Measurements from ENCODE around the gene GAST. TPM values are rescaled to one million over a fixed set of nuclear protein-coding genes. Genes with fewer than 3 reads are reported as not detected.

The GAST gene
- total RNA-seq, 1 donor from 2014 or later: not detected

GRCh38 chr17:41740506-41740905, 28.4 kb downstream of the GAST start:
- Histone ChIP-seq H3K9ac (ENCODE audit: low read length) (no peak overlapping the region), H3K9me3 (ENCODE audit: insufficient read depth, low read depth, low read length) (no peaks in the 10 kb centered on the region), H3K79me2 (ENCODE audit: insufficient read depth, low read length) (no peaks in the 10 kb centered on the region), H3K27me3 (ENCODE audit: insufficient read depth, low read length) (peaks cover 17% of the 10 kb centered on the region), H3K4me3 (ENCODE audit: insufficient read depth, low read depth, low read length) (no peak overlapping the region), H4K20me1 (ENCODE audit: insufficient read depth, low read length) (no peaks in the 10 kb centered on the region), H3K36me3 (ENCODE audit: insufficient read depth, low read length) (no peaks in the 10 kb centered on the region), H3K27ac (ENCODE audit: low read depth, low read length) (no peak overlapping the region), H3K4me2 (ENCODE audit: low read length) (no peak overlapping the region), H2AFZ (ENCODE audit: low read depth, low read length) (no peak overlapping the region), H3K4me1 (ENCODE audit: insufficient read depth, low read length) (peaks cover 10% of the 10 kb centered on the region)
- TF ChIP-seq, protein P1, sequence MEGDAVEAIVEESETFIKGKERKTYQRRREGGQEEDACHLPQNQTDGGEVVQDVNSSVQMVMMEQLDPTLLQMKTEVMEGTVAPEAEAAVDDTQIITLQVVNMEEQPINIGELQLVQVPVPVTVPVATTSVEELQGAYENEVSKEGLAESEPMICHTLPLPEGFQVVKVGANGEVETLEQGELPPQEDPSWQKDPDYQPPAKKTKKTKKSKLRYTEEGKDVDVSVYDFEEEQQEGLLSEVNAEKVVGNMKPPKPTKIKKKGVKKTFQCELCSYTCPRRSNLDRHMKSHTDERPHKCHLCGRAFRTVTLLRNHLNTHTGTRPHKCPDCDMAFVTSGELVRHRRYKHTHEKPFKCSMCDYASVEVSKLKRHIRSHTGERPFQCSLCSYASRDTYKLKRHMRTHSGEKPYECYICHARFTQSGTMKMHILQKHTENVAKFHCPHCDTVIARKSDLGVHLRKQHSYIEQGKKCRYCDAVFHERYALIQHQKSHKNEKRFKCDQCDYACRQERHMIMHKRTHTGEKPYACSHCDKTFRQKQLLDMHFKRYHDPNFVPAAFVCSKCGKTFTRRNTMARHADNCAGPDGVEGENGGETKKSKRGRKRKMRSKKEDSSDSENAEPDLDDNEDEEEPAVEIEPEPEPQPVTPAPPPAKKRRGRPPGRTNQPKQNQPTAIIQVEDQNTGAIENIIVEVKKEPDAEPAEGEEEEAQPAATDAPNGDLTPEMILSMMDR (IDR thresholded peaks at IDR 0.05; ENCODE audit: insufficient read depth, low read depth, low read length): no peak
- TF ChIP-seq EZH2 (IDR thresholded peaks at IDR 0.05; ENCODE audit: insufficient read depth, low read length): no peak
- no peak overlapping the region for H3K27ac Mint-ChIP-seq (ENCODE audit: unreplicated experiment)
- DNase-seq (ENCODE audit: low read depth) (no peak), FAIRE-seq (no peak)
- no peaks in the 10 kb centered on the region for H3K4me1 Mint-ChIP-seq (ENCODE audit: low read depth, unreplicated experiment)
- no peaks in the 10 kb centered on the region for H3K36me3 Mint-ChIP-seq (ENCODE audit: low read depth, unreplicated experiment)
- peaks cover 22% of the 10 kb centered on the region for H3K27me3 Mint-ChIP-seq (ENCODE audit: low read depth, unreplicated experiment)
- no peaks in the 10 kb centered on the region for H3K9me3 Mint-ChIP-seq (ENCODE audit: unreplicated experiment)
- no peak overlapping the region for H3K4me3 Mint-ChIP-seq (ENCODE audit: unreplicated experiment)

GRCh38 chr17:41741709-41742108, 29.6 kb downstream of the GAST start:
- H3K4me3 Mint-ChIP-seq (ENCODE audit: unreplicated experiment): no peak overlapping the region
- no peaks in the 10 kb centered on the region for H3K9me3 Mint-ChIP-seq (ENCODE audit: unreplicated experiment)
- no peak overlapping the region for H3K4me3 ChIP-seq (ENCODE audit: insufficient read depth, low read depth, low read length)
- peaks cover 3% of the 10 kb centered on the region for H3K36me3 Mint-ChIP-seq (ENCODE audit: low read depth, unreplicated experiment)
- DNase-seq (ENCODE audit: low read depth) (no peak), FAIRE-seq (no peak)
- TF ChIP-seq, protein P1 (IDR thresholded peaks at IDR 0.05; ENCODE audit: insufficient read depth, low read depth, low read length): no peak
- no peak for TF ChIP-seq EZH2 (IDR thresholded peaks at IDR 0.05; ENCODE audit: insufficient read depth, low read length)
- H3K9me3 ChIP-seq (ENCODE audit: insufficient read depth, low read depth, low read length): no peaks in the 10 kb centered on the region
- H3K36me3 ChIP-seq (ENCODE audit: insufficient read depth, low read length): no peaks in the 10 kb centered on the region
- H3K27me3 ChIP-seq (ENCODE audit: insufficient read depth, low read length): peaks cover 9% of the 10 kb centered on the region
- H3K27ac ChIP-seq (ENCODE audit: low read depth, low read length): no peak overlapping the region
- no peak overlapping the region for H3K27ac Mint-ChIP-seq (ENCODE audit: unreplicated experiment)
- H3K79me2 ChIP-seq (ENCODE audit: insufficient read depth, low read length): no peaks in the 10 kb centered on the region
- H4K20me1 ChIP-seq (ENCODE audit: insufficient read depth, low read length): no peaks in the 10 kb centered on the region
- no peaks in the 10 kb centered on the region for H3K4me1 Mint-ChIP-seq (ENCODE audit: low read depth, unreplicated experiment)
- H3K4me2 ChIP-seq (ENCODE audit: low read length): no peak overlapping the region
- no peak overlapping the region for H3K9ac ChIP-seq (ENCODE audit: low read length)
- no peak overlapping the region for H2AFZ ChIP-seq (ENCODE audit: low read depth, low read length)
- peaks cover 18% of the 10 kb centered on the region for H3K27me3 Mint-ChIP-seq (ENCODE audit: low read depth, unreplicated experiment)
- peaks cover 10% of the 10 kb centered on the region for H3K4me1 ChIP-seq (ENCODE audit: insufficient read depth, low read length)

DNA sequence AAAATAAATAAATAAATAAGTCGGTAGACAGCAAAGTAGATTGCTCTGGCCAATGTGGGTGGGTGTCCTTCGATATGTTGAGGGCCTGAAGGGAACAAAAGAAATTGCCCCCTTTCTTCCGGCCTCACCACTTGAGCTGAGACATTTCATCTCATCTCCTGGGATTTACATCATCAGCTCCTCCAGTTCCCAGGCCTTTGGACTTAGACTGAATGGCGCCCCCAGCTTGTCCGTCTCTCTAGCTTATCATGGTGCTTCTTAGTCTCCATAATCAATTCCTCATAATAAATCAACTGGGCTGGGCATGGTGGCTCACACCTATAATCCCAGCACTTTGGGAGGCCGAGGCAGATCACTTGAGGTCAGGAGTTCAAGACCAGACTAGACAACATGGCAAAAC, 36.1 kb downstream of the GAST start:
- Histone ChIP-seq H3K4me3 (ENCODE audit: insufficient read depth, low read depth, low read length) (no peak overlapping the region), H3K4me2 (ENCODE audit: low read length) (no peak overlapping the region), H3K9me3 (ENCODE audit: insufficient read depth, low read depth, low read length) (no peaks in the 10 kb centered on the region), H2AFZ (ENCODE audit: low read depth, low read length) (no peak overlapping the region), H3K79me2 (ENCODE audit: insufficient read depth, low read length) (no peaks in the 10 kb centered on the region), H3K9ac (ENCODE audit: low read length) (no peak overlapping the region), H3K27me3 (ENCODE audit: insufficient read depth, low read length) (no peaks in the 10 kb centered on the region), H3K27ac (ENCODE audit: low read depth, low read length) (no peak overlapping the region), H3K4me1 (ENCODE audit: insufficient read depth, low read length) (no peaks in the 10 kb centered on the region), H3K36me3 (ENCODE audit: insufficient read depth, low read length) (no peaks in the 10 kb centered on the region), H4K20me1 (ENCODE audit: insufficient read depth, low read length) (no peaks in the 10 kb centered on the region)
- Mint-ChIP-seq H3K4me1 (ENCODE audit: low read depth, unreplicated experiment) (no peaks in the 10 kb centered on the region), H3K27ac (ENCODE audit: unreplicated experiment) (no peak overlapping the region), H3K4me3 (ENCODE audit: unreplicated experiment) (no peak overlapping the region), H3K9me3 (ENCODE audit: unreplicated experiment) (no peaks in the 10 kb centered on the region), H3K36me3 (ENCODE audit: low read depth, unreplicated experiment) (peaks cover 9% of the 10 kb centered on the region), H3K27me3 (ENCODE audit: low read depth, unreplicated experiment) (peaks cover 9% of the 10 kb centered on the region)
- DNase-seq (ENCODE audit: low read depth): no peak
- no peak for TF ChIP-seq EZH2 (IDR thresholded peaks at IDR 0.05; ENCODE audit: insufficient read depth, low read length)
- TF ChIP-seq, protein P1 (IDR thresholded peaks at IDR 0.05; ENCODE audit: insufficient read depth, low read depth, low read length): no peak
- no peak for FAIRE-seq

All from astrocyte (in vitro differentiated cells and primary cell).